ENCODE measurements around the gene TXNDC12.
"Not testable (repeated sequence)": the region's sequence is repeated elsewhere in the genome, so short reads cannot be mapped to it uniquely, and the experiment has no call there.

Gene TXNDC12

GRCh38 chr1:52007215-52008002 lies 47.6 kb downstream of the TXNDC12 start:
- H3K27me3 ChIP-seq (ENCODE audit: insufficient read depth, low read length, poor library complexity): no peaks in the 10 kb centered on the region
- no peak overlapping the region for H2AFZ ChIP-seq (ENCODE audit: low read depth, low read length)
- ATAC-seq (ENCODE audit: insufficient read depth, low read depth): no peak
- H3K27ac ChIP-seq (ENCODE audit: low read length): no peak overlapping the region
- TF ChIP-seq CTCF (IDR thresholded peaks at IDR 0.05; ENCODE audit: borderline replicate concordance, extremely low read depth, low read length, poor library complexity, severe bottlenecking) (no peak), EZH2 (IDR thresholded peaks at IDR 0.05; ENCODE audit: borderline replicate concordance, low read depth, low read length, severe bottlenecking) (no peak)
- no peaks in the 10 kb centered on the region for H3K79me2 ChIP-seq (ENCODE audit: insufficient read depth, low read length)
- H3K4me2 ChIP-seq (ENCODE audit: insufficient read depth, low read length): no peak overlapping the region
- no peaks in the 10 kb centered on the region for H3K36me3 ChIP-seq (ENCODE audit: insufficient read depth, low read length)
- H3K4me3 ChIP-seq (ENCODE audit: low read depth in 1 of 2, low read length in 2 of 2): no peak overlapping the region
- H3K9ac ChIP-seq (ENCODE audit: low read depth, low read length): no peak overlapping the region
- H4K20me1 ChIP-seq (ENCODE audit: insufficient read depth, low read length): no peaks in the 10 kb centered on the region
- no peaks in the 10 kb centered on the region for H3K4me1 ChIP-seq (ENCODE audit: insufficient read depth, low read length)
- no peak for DNase-seq
- H3K9me3 ChIP-seq (ENCODE audit: insufficient read depth, low read length, severe bottlenecking): no peaks in the 10 kb centered on the region

- H3K36me3 ChIP-seq (ENCODE audit: insufficient read depth, low read length); H3K27ac ChIP-seq (ENCODE audit: low read length); H3K9me3 ChIP-seq (ENCODE audit: insufficient read depth, low read length, severe bottlenecking); H3K27me3 ChIP-seq (ENCODE audit: insufficient read depth, low read length, poor library complexity); ATAC-seq (ENCODE audit: insufficient read depth, low read depth); H3K79me2 ChIP-seq (ENCODE audit: insufficient read depth, low read length); H3K4me3 ChIP-seq (ENCODE audit: low read depth in 1 of 2, low read length in 2 of 2); H2AFZ ChIP-seq (ENCODE audit: low read depth, low read length); H3K9ac ChIP-seq (ENCODE audit: low read depth, low read length); H3K4me1 ChIP-seq (ENCODE audit: insufficient read depth, low read length); H3K4me2 ChIP-seq (ENCODE audit: insufficient read depth, low read length); H4K20me1 ChIP-seq (ENCODE audit: insufficient read depth, low read length); DNase-seq: not testable (repeated sequence)
These were observed 48.9 kb downstream of the TXNDC12 start for GRCh38 chr1:52006081-52006553.

- H3K27me3 ChIP-seq (ENCODE audit: insufficient read depth, low read length, poor library complexity); DNase-seq; H3K79me2 ChIP-seq (ENCODE audit: insufficient read depth, low read length); H3K27ac ChIP-seq (ENCODE audit: low read length); H4K20me1 ChIP-seq (ENCODE audit: insufficient read depth, low read length); H3K4me3 ChIP-seq (ENCODE audit: low read depth in 1 of 2, low read length in 2 of 2); ATAC-seq (ENCODE audit: insufficient read depth, low read depth); H3K36me3 ChIP-seq (ENCODE audit: insufficient read depth, low read length); H3K9me3 ChIP-seq (ENCODE audit: insufficient read depth, low read length, severe bottlenecking); H3K9ac ChIP-seq (ENCODE audit: low read depth, low read length); H2AFZ ChIP-seq (ENCODE audit: low read depth, low read length); H3K4me2 ChIP-seq (ENCODE audit: insufficient read depth, low read length); H3K4me1 ChIP-seq (ENCODE audit: insufficient read depth, low read length): not testable (repeated sequence)
These were observed 49.4 kb downstream of the TXNDC12 start for GRCh38 chr1:52005548-52005947.

- ATAC-seq (ENCODE audit: insufficient read depth, low read depth) (no peak), DNase-seq (no peak)
- Histone ChIP-seq H3K27ac (ENCODE audit: low read length) (no peak overlapping the region), H2AFZ (ENCODE audit: low read depth, low read length) (no peak overlapping the region), H3K79me2 (ENCODE audit: insufficient read depth, low read length) (no peaks in the 10 kb centered on the region), H3K4me2 (ENCODE audit: insufficient read depth, low read length) (no peak overlapping the region), H3K27me3 (ENCODE audit: insufficient read depth, low read length, poor library complexity) (no peaks in the 10 kb centered on the region), H3K4me3 (ENCODE audit: low read depth in 1 of 2, low read length in 2 of 2) (no peak overlapping the region), H3K36me3 (ENCODE audit: insufficient read depth, low read length) (no peaks in the 10 kb centered on the region), H3K4me1 (ENCODE audit: insufficient read depth, low read length) (no peaks in the 10 kb centered on the region), H3K9ac (ENCODE audit: low read depth, low read length) (no peak overlapping the region), H3K9me3 (ENCODE audit: insufficient read depth, low read length, severe bottlenecking) (no peaks in the 10 kb centered on the region), H4K20me1 (ENCODE audit: insufficient read depth, low read length) (no peaks in the 10 kb centered on the region)
- no peak for TF ChIP-seq CTCF (IDR thresholded peaks at IDR 0.05; ENCODE audit: borderline replicate concordance, extremely low read depth, low read length, poor library complexity, severe bottlenecking)
- no peak for TF ChIP-seq EZH2 (IDR thresholded peaks at IDR 0.05; ENCODE audit: borderline replicate concordance, low read depth, low read length, severe bottlenecking)
These were observed 51.1 kb downstream of the TXNDC12 start for GRCh38 chr1:52003877-52004276.

Data from DND-41 (cell line).